CD4-positive, alpha-beta T cell treated with Interleukin-17A for 4 hours (primary cell): ENCODE measurements around the gene NCAPG.
"Not testable (repeated sequence)": the region's sequence is repeated elsewhere in the genome, so short reads cannot be mapped to it uniquely, and the experiment has no call there.

ENCODE experiments used
- DNase-seq: peaks from one replicate; pipeline ENCODE4 v3.0.0-alpha.2; 2020; ENCODE audit warnings: mixed read lengths

The NCAPG gene

DNA sequence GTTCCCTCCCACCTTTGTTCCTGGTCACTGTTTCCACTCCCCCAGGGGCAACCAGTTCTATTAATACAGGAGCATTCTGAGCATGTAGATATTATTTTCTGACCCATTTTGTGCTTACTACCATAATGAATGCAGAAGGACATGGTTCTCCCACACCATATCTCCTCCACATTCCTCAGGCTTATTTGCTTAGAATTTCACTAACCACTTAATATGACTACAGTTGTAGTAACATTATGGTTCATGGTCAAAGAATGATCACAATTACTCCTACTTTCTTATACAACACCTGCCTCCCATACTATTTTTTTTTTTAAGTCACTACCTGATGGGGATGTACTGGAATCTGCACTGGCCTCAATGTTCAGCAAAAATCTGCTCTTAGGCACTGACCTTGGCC, 21.8 kb upstream of the NCAPG start:
- no peak for DNase-seq

DNA sequence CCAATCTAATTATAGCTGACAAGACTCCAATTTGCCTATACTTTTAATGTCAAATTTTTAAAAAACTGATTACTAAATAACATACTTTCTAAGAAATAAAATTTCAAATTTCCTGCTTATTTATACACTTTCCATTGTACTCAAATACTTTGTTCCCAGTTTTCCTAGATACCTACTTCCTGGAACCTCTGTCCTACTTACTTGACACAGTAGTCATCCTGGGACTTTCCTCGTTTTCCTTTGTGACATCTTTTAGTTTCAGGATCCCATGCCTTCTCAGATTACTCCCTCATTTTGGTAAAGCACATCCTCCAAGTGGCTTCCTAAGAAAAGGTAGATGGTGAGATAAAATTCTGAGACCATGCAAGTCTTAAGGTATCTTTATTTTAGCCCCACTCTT, 16.0 kb upstream of the NCAPG start:
- DNase-seq: no peak

GRCh38 chr4:17797808-17798207, 13.0 kb upstream of the NCAPG start:
- no peak for DNase-seq

DNA sequence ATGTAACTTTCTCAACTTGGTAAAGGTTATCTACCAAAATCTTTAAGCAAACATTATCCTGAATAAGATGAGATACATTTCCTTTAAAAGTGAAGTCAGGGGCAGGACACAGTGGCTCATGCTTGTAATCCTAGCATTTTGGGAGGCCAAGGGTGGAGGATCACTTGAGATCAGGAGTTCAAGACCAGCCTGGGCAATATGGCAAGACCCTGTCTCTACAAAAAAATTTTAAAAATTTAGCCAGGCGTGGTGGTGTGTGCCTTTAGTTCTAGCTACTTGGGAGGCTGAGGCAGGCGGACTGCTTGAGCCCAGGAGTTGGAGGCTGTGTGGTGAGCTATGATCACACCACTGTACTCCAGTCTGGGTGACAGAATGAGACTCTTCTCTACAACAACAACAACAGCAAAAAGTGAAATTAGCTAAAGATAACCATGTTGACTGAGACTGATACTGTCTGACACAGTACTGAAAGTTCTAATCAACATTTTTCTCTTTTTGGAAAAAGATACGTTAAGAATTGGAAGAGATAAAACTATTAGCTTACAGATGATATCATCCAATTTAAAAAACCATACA, 5.1 kb upstream of the NCAPG start:
- DNase-seq: no peak

GRCh38 chr4:17807446-17807845, 3.3 kb upstream of the NCAPG start:
- no peak for DNase-seq

DNA sequence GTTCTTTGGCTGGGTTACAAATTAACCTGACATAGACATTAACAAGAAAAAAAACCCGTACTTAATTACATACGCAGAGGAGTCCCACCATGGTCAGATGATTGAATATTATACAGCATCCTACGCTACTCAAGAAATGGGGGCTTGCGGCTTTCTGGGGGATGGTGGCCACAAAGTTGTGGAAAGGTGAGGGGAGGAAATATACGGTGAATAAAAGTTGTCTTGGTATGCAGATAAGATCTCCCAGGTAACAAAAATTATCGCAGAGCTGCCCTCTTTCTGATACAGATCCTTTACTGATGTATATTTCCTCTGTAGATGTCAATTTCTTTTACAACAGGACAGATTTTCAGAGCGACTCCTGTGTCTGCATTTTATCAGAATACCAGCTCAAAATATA, 1.1 kb upstream of the NCAPG start:
- no peak for DNase-seq

DNA sequence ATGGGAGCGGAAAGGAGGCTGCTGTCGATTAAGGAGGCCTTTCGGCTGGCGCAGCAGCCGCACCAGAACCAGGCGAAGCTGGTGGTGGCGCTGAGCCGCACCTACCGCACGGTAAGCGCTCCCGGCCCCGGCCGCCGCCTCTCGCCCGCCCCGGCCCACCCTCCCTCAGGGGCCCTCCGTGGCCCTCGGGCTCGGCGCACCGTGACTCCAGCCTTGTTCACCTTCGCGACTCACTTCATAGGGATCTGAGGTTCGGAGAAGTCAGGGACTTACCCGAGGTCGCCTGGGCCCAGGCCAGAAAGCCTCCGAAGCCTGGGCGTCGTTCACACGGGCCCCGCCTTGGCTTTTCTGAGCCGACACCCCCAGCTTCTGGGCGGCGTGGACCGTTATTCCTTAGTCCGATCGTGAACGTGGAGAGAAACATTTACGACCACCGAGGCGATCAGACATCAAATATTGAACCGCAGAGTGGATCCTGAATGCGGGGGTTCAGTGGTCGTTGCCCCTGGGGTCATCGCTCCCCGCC, 362 bp downstream of the NCAPG start:
- DNase-seq: no peak

DNA sequence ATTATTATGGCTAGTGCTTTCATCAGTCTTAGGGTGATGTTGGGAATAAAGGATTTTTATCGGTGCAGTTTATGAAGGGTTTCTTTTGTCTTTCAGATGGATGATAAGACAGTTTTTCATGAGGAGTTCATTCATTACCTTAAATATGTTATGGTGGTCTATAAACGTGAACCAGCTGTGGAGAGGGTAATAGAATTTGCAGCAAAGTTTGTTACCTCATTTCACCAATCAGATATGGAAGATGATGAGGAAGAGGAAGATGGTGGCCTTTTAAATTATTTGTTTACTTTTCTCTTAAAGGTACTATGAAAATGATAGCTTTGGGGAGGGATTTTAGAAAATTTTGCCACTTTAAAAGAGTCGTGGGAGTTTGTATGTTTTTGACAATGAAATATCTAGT, 1.3 kb downstream of the NCAPG start:
- no peak for DNase-seq

- no peak for DNase-seq
Measured at GRCh38 chr4:17812801-17813200, 2.0 kb downstream of the NCAPG start.

DNA sequence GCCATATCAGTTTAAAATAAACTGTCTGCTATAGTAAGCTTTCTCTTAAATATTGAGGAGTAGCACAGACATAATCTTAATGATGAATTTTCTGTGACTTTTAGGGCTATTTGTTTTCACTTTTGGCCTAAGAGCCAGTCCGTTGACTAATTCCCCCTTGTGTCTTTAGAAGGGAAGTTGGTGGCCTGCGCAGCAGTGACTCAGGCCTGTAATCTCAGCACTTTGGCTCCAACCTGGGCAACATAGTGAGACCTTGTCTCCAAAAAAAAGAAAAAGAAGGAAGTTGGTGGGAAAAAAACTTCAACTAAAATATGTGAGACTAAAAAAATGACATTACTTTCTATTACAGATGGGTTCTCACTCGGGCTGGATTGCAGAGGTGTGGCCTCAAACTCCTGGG, 3.4 kb downstream of the NCAPG start:
- no peak for DNase-seq

GRCh38 chr4:17816142-17816541, 5.4 kb downstream of the NCAPG start:
- DNase-seq: no peak

- DNase-seq: no peak
Measured at GRCh38 chr4:17817027-17817426, 6.2 kb downstream of the NCAPG start.

DNA sequence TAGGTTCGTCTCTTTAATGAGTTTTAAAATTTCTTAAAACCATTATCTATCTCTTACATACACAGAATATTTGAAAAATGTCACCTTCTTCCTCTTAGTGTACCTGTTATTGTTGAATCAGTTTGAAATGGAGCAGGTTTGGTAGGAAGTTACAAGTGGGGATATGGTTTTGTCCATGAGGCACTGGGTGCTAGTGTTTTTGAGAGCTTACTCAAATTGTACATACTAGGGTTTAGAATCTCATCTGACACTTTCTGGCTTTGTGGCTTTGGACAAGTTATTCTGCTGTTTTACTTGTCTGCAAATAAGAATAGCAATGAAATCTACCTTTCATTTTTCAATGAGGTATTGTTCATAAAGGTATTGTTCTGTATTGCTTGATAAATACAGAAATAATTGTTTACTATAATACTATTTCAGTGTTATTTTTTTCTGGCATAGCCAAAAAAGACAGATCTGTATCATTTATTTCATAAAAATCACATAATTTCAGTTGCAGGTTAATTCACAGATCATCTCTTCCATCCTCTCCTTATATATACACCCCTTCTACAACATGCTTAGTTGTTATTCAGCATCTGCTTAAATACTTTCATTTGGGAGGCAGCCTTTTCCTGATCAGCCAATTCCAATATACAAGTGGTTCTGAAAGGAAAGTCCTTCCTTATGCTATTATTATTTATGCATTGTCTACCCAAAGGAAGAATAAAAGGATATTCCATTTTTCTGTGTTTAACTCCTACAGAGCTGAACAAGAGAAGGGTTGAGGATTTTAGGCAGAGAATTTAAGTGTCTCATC, 13.3 kb downstream of the NCAPG start:
- no peak for DNase-seq

- DNase-seq: no peak
Measured at GRCh38 chr4:17846266-17846665, 35.5 kb downstream of the NCAPG start.

GRCh38 chr4:17850295-17850694, 39.5 kb downstream of the NCAPG start:
- not testable (repeated sequence) for DNase-seq

DNA sequence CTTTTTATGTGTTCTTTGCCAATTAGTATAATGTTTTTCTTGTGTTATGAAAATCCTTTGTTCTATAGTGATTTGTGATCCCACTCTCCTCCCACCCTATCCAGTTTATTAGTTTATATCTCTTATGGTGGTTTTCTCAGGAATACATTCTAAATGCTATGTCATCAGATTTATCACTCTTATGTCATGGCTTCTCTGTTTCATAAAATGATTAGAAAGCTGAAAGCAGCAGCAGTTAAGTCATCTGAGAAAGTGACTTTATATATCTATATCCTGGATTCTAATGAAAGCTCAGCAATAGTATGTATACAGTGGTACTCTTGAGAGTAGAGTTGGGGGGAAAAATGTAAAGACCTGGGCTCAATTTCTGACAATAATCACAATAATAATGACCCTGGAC, 41.2 kb downstream of the NCAPG start:
- DNase-seq: no peak

DNA sequence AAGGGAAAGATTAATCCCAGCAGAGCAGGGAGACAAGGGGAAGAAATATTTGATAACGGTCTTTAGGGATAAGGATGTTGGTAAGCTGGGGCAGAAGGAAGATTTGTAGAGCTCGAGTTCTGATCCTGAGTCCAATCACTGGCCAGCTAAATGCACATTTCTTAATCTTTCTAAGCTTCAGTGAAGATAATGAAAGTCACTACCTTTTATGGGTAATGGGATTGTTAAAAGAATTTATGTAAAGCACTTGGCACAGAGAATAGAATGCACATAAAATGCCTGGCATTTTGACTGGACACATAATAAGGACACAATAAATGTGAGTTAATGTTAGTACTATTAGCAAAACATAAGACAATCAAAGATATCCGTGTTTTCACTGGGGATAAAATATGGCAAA, 43.3 kb downstream of the NCAPG start:
- no peak for DNase-seq

DNA sequence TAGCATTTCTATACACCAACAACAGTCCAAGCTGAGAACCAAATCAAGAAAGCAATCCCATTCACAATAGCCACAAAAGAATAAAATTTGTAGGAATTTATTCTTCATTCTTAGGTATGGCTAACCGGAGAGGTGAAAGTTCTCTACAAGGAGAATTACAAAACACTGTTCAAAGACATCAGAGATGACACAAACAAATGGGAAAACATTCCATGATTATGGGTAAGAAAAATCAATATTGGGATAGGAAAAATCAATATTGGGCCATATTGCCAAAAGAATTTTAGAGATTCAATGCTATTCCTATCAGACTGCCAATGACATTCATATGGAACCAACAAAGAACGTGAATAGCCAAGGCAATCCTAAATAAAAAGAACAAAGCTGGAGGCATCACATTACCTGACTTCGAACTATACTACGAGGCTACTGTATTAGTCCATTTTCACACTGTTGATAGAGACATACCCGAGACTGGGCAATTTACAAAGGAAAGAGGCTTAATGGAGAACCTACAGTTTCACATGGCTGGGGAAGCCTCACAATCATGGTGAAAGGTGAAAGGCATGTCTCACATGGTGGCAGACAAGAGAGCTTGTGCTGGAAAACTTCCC, 49.1 kb downstream of the NCAPG start:
- no peak for DNase-seq

DNA sequence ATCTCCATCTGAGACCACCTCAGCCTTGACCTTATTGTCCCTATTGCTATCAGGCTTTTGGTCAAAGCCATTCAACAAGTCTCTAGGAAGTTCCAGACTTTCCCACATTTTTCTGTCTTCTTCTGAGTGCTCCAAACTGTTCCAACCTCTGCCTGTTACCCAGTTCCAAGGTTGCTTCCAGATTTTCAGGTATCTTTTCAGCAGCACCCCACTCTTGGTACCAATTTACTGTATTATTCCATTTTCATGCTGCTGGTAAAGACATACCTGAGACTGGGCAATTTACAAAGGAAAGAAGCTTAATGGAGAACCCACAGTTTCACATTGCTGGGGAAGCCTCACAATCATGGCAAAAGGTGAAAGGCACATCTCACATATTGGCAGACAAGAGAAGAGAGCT, 51.1 kb downstream of the NCAPG start:
- DNase-seq: not testable (repeated sequence)

DNA sequence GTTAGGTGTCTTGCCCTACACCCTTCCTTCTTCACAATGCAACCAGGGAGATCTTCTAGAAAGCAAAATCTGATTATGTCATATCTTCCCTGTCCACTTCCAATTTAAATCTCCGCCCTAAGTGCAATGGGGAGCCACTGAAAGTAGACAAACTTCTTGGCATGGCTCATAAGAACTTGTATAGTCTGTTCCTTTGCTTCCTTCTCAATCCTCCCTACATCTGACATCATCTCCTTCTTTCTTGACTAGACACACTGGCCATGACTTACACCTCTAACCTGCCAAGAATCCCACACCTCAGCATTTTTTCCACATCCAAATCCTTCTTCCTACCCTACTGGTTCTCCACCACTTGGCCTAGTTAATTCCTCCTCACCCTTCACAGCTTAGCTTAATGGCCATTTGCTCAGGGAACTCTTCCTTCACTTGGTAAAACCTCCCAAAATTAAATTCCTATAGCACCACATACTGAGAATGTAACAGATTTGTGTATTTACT, 55.1 kb downstream of the NCAPG start:
- no peak for DNase-seq

- DNase-seq: no peak
Measured at GRCh38 chr4:17866810-17867209, 56.0 kb downstream of the NCAPG start.

DNA sequence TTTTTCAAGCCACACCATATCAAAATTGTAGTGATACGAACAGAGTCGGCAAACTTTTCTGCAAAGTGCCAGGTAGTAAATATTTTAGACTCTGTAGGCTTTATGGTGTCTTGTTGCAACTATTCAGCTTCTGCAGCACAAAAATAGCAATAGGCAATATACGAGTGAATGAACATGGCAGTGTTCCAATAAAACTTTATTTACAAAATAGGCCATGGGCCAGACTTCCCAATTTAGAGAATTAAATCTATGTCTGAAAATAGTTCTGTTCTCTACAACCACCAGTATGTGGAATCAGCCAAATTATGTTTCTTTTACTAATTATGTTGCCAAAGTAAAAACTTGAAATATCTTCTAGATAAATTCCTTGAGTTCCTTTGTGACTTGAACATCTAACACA, 56.5 kb downstream of the NCAPG start:
- DNase-seq: no peak

- no peak for DNase-seq
Measured at GRCh38 chr4:17869327-17869726, 58.5 kb downstream of the NCAPG start.
